ENCODE data around the gene PLEK. TPM values are rescaled to one million over a fixed set of nuclear protein-coding genes. Genes with fewer than 3 reads are reported as not detected.

The PLEK gene
- total and polyA plus RNA-seq, 9 of the 15 experiments (the other 6 are each of a cell fraction or from before 2014, with no cell fraction given), result 0.14 to 1.2 (median 0.36) TPM

- ChIA-PET CTCF (ENCODE audit: low intra/inter-chr PET ratio) (no interaction called here), POLR2A (interaction anchor here (1.1 kb wide), 1 partner anchor 12 kb away, joined by 5 read pairs; no protein-coding TSS in a partner anchor)
- Histone ChIP-seq H3K27ac (ENCODE audit: extremely low read depth, low read depth, low read length) (no peak overlapping the region), H2AFZ (ENCODE audit: low read depth, low read length) (no peak overlapping the region), H3K9me1 (ENCODE audit: control insufficient read depth, insufficient read depth, low read length) (no peaks in the 10 kb centered on the region), H3K36me3 (ENCODE audit: control insufficient read depth, insufficient read depth, low read length) (no peaks in the 10 kb centered on the region), H3K4me1 (replicated peaks in 1 of 2; ENCODE audit: control insufficient read depth in 2 of 2, insufficient read depth in 2 of 2, low read length in 2 of 2) (peaks cover 0 to 15% of the 10 kb centered on the region in 2 experiments; a peak in 2 of 5 replicates), H3K79me2 (ENCODE audit: control insufficient read depth, insufficient read depth, low read length) (no peaks in the 10 kb centered on the region), H3K9me3 (replicated peaks; ENCODE audit: control insufficient read depth, insufficient read depth, low read depth, low read length) (no peaks in the 10 kb centered on the region), H4K20me1 (replicated peaks; ENCODE audit: control insufficient read depth, insufficient read depth, low read length) (no peaks in the 10 kb centered on the region), H3K4me2 (ENCODE audit: insufficient read depth, low read length) (no peak overlapping the region), H3K4me3 (no peak overlapping the region), H3K27me3 (ENCODE audit: control insufficient read depth in 2 of 2, insufficient read depth in 2 of 2, low read length in 2 of 2) (no peaks in the 10 kb centered on the region), H3K9ac (ENCODE audit: insufficient read depth in 1 of 2, low read depth in 2 of 2, low read length in 2 of 2) (no peak overlapping the region; a peak in 1 of 4 replicates)
- in situ Hi-C loops (cut with MboI) (no loop called here), intact Hi-C loops (cut with micrococcal nuclease) (no loop called here)
- FAIRE-seq (no peak), ATAC-seq (no peak), DNase-seq (ENCODE audit: extremely low read depth in 1 of 4, low spot score in 3 of 4) (no peak)
- TSS peak; percentile 33 for BruUV-seq (replicated peaks)
- WGBS (ENCODE audit: insufficient coverage, low coverage, missing lambda C conversion rate), result 77% methylated on average over 25 of the region's 27 CpGs
- TF ChIP-seq SAP30 (IDR thresholded peaks at IDR 0.05; ENCODE audit: borderline replicate concordance, insufficient read depth, low read depth, low read length, poor library complexity, severe bottlenecking), result no peak
- TF ChIP-seq TRIM24 (IDR thresholded peaks at IDR 0.05), result no peak
- no peak for TF ChIP-seq FOS (IDR thresholded peaks at IDR 0.05; ENCODE audit: extremely low read depth, insufficient read length)
- TF ChIP-seq, protein P1, sequence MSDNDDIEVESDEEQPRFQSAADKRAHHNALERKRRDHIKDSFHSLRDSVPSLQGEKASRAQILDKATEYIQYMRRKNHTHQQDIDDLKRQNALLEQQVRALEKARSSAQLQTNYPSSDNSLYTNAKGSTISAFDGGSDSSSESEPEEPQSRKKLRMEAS (CRISPR knock-in tag; IDR thresholded peaks at IDR 0.05), result no peak
- TF ChIP-seq KDM4B (IDR thresholded peaks at IDR 0.05; ENCODE audit: borderline replicate concordance in 2 of 2, low read depth in 1 of 2), result no peak
- TF ChIP-seq JUND (IDR thresholded peaks at IDR 0.05; ENCODE audit: borderline replicate concordance, low read depth, low read length), result no peak
- no peak for TF ChIP-seq JUND (tag; IDR thresholded peaks at IDR 0.05; ENCODE audit: borderline replicate concordance, low read depth, low read length)
- no peak for TF ChIP-seq TBL1XR1 (IDR thresholded peaks at IDR 0.05; ENCODE audit: low read length in 2 of 2)
- no peak for TF ChIP-seq ZNF146 (CRISPR knock-in tag; IDR thresholded peaks at IDR 0.05; ENCODE audit: unreplicated experiment)
- TF ChIP-seq RERE (CRISPR knock-in tag; IDR thresholded peaks at IDR 0.05; ENCODE audit: borderline replicate concordance), result no peak
- no peak for TF ChIP-seq ZC3H4 (CRISPR knock-in tag; IDR thresholded peaks at IDR 0.05; ENCODE audit: borderline replicate concordance)
- TF ChIP-seq FOXA1 (IDR thresholded peaks at IDR 0.05; ENCODE audit: borderline replicate concordance), result no peak
- no peak for TF ChIP-seq NONO (IDR thresholded peaks at IDR 0.05; ENCODE audit: low read depth in 2 of 2, low read length in 1 of 2)
- TF ChIP-seq SMAD4 (CRISPR knock-in tag; conservative IDR thresholded peaks at IDR 0.05), result no peak
- no peak for TF ChIP-seq ZNF165 (CRISPR knock-in tag; IDR thresholded peaks at IDR 0.05; ENCODE audit: borderline replicate concordance)
- TF ChIP-seq ZFP30 (CRISPR knock-in tag; IDR thresholded peaks at IDR 0.05; ENCODE audit: borderline replicate concordance), result no peak
Observed at GRCh38 chr2:68317971-68318913, 46.8 kb upstream of the PLEK start.
